Measurements from ENCODE around the gene TBC1D14. TPM values are rescaled to one million over a fixed set of nuclear protein-coding genes. Genes with fewer than 3 reads are reported as not detected.

TBC1D14 gene
- total RNA-seq, 4 donors from 2014 or later, result 36.0 to 56.2 (median 41.4) TPM

GRCh38 chr4:6900181-6900812 is 9.3 kb upstream of the TBC1D14 start:
- DNase-seq, result no peak
- H3K9me3 ChIP-seq, result no peaks in the 10 kb centered on the region
- H3K4me1 ChIP-seq, result no peaks in the 10 kb centered on the region
- no peak overlapping the region for H3K4me3 ChIP-seq
- intact Hi-C loops (cut with DNase I; ENCODE audit: low total_unique reads) (no loop called here), in situ Hi-C loops (cut with MboI; ENCODE audit: low sequenced_read_pairs in 4 of 4) (loop anchor here in 3 of 4 donors (10.0 to 25.0 kb wide), 2 partner anchors 162 to 175 kb away; partner anchors contain the start of gene GRPEL1 (in 1 of the 3))
- H3K36me3 ChIP-seq, result no peaks in the 10 kb centered on the region
- H3K27ac ChIP-seq, result no peak overlapping the region
- ATAC-seq, result no peak
- no peaks in the 10 kb centered on the region for H3K27me3 ChIP-seq
- no peak for TF ChIP-seq POLR2A (IDR thresholded peaks at IDR 0.05)
- TF ChIP-seq CTCF (IDR thresholded peaks at IDR 0.05 in 4 of 5, conservative IDR thresholded peaks at IDR 0.05 in 1 of 5), result no peak

GRCh38 chr4:6900956-6901355 is 8.7 kb upstream of the TBC1D14 start:
- no peak for TF ChIP-seq POLR2A (IDR thresholded peaks at IDR 0.05)
- TF ChIP-seq CTCF (IDR thresholded peaks at IDR 0.05 in 4 of 5, conservative IDR thresholded peaks at IDR 0.05 in 1 of 5), result no peak
- in situ Hi-C loops (cut with MboI; ENCODE audit: low sequenced_read_pairs in 4 of 4), result loop anchor here in 3 of 4 donors (10.0 to 25.0 kb wide), 2 partner anchors 161 to 174 kb away; partner anchors contain the start of gene GRPEL1 (in 1 of the 3)
- DNase-seq (no peak), ATAC-seq (no peak)
- Histone ChIP-seq H3K27me3 (no peaks in the 10 kb centered on the region), H3K4me3 (no peak overlapping the region), H3K4me1 (no peaks in the 10 kb centered on the region), H3K36me3 (no peaks in the 10 kb centered on the region), H3K9me3 (no peaks in the 10 kb centered on the region), H3K27ac (no peak overlapping the region)
- intact Hi-C loops (cut with DNase I; ENCODE audit: low total_unique reads), result no loop called here

GRCh38 chr4:6901669-6902317 is 7.8 kb upstream of the TBC1D14 start:
- intact Hi-C loops (cut with DNase I; ENCODE audit: low total_unique reads) (no loop called here), in situ Hi-C loops (cut with MboI; ENCODE audit: low sequenced_read_pairs in 4 of 4) (loop anchor here in 3 of 4 donors (10.0 to 25.0 kb wide), 2 partner anchors 161 to 173 kb away; partner anchors contain the start of gene GRPEL1 (in 1 of the 3))
- DNase-seq (no peak), ATAC-seq (no peak)
- TF ChIP-seq CTCF (IDR thresholded peaks at IDR 0.05 in 4 of 5, conservative IDR thresholded peaks at IDR 0.05 in 1 of 5) (no peak), POLR2A (IDR thresholded peaks at IDR 0.05) (no peak)
- H3K4me1 ChIP-seq, result no peaks in the 10 kb centered on the region
- H3K4me3 ChIP-seq, result no peak overlapping the region
- no peak overlapping the region for H3K27ac ChIP-seq
- no peaks in the 10 kb centered on the region for H3K27me3 ChIP-seq
- H3K36me3 ChIP-seq, result no peaks in the 10 kb centered on the region
- H3K9me3 ChIP-seq, result no peaks in the 10 kb centered on the region

- no peak overlapping the region for H3K4me3 ChIP-seq
- TF ChIP-seq POLR2A (IDR thresholded peaks at IDR 0.05) (no peak), CTCF (IDR thresholded peaks at IDR 0.05 in 4 of 5, conservative IDR thresholded peaks at IDR 0.05 in 1 of 5) (no peak)
- no peaks in the 10 kb centered on the region for H3K9me3 ChIP-seq
- DNase-seq, result no peak
- no peaks in the 10 kb centered on the region for H3K4me1 ChIP-seq
- H3K27ac ChIP-seq, result no peak overlapping the region
- no peaks in the 10 kb centered on the region for H3K36me3 ChIP-seq
- intact Hi-C loops (cut with DNase I; ENCODE audit: low total_unique reads) (no loop called here), in situ Hi-C loops (cut with MboI; ENCODE audit: low sequenced_read_pairs in 4 of 4) (loop anchor here in 3 of 4 donors (10.0 to 25.0 kb wide), 2 partner anchors 160 to 172 kb away; partner anchors contain the start of gene GRPEL1 (in 1 of the 3))
- ATAC-seq, result no peak
- no peaks in the 10 kb centered on the region for H3K27me3 ChIP-seq
These were observed 7.1 kb upstream of the TBC1D14 start for GRCh38 chr4:6902318-6903042.

Measured in gastrocnemius medialis (tissue), 4 donors.